Measurements from ENCODE around the gene TTK.

GRCh38 chr6:80029470-80029869 is 25.0 kb downstream of the TTK start:
- TF ChIP-seq CTCF (IDR thresholded peaks at IDR 0.05) (no peak), POLR2A (IDR thresholded peaks at IDR 0.05) (no peak)
